Stimulated activated CD4-positive, alpha-beta T cell treated with anti-CD3 and anti-CD28 coated beads, Interleukin-1b, Interleukin-23, amount 100 ng/mL, for 24 hours (primary cell): ENCODE measurements around the gene DNM2.

Experiments
- DNase-seq, 4 experiments: peaks; one replicate each; pipeline ENCODE4 v3.0.0-alpha.2; 2020; ENCODE audit warnings: low read depth in 4 of 4, low spot score in 1 of 4

Gene DNM2

GRCh38 chr19:10769533-10770491 lies 51.9 kb downstream of the DNM2 start:
- DNase-seq, result no peak

GRCh38 chr19:10773969-10774368 lies 56.1 kb downstream of the DNM2 start:
- no peak for DNase-seq

GRCh38 chr19:10774893-10775292 lies 57.0 kb downstream of the DNM2 start:
- no peak for DNase-seq

GRCh38 chr19:10776900-10777650 lies 59.2 kb downstream of the DNM2 start:
- no peak for DNase-seq

- DNase-seq, result no peak
Observed at GRCh38 chr19:10780368-10780767, 62.5 kb downstream of the DNM2 start.

- no peak for DNase-seq
Observed at GRCh38 chr19:10782795-10783194, 64.9 kb downstream of the DNM2 start.

- no peak for DNase-seq
Observed at GRCh38 chr19:10784257-10784656, 66.4 kb downstream of the DNM2 start.

- DNase-seq, result no peak
Observed at GRCh38 chr19:10788146-10788545, 70.3 kb downstream of the DNM2 start.

- DNase-seq, result no peak
Observed at GRCh38 chr19:10789866-10790265, 72.0 kb downstream of the DNM2 start.

GRCh38 chr19:10796653-10797052 lies 78.8 kb downstream of the DNM2 start:
- DNase-seq, result no peak

GRCh38 chr19:10797078-10797477 lies 79.2 kb downstream of the DNM2 start:
- no peak for DNase-seq

- DNase-seq, result peak; percentile 47 to 76 (median 60)
Observed at GRCh38 chr19:10797541-10798256, 79.8 kb downstream of the DNM2 start.

GRCh38 chr19:10800488-10800887 lies 82.6 kb downstream of the DNM2 start:
- no peak for DNase-seq

GRCh38 chr19:10802479-10802878 lies 84.6 kb downstream of the DNM2 start:
- no peak for DNase-seq

GRCh38 chr19:10803252-10803651 lies 85.4 kb downstream of the DNM2 start:
- no peak for DNase-seq

- no peak for DNase-seq
Observed at GRCh38 chr19:10805065-10805757, 87.3 kb downstream of the DNM2 start.

- DNase-seq, result no peak
Observed at GRCh38 chr19:10805758-10806247, 87.9 kb downstream of the DNM2 start.

GRCh38 chr19:10808937-10809649 lies 91.2 kb downstream of the DNM2 start:
- DNase-seq, result no peak

GRCh38 chr19:10809651-10810285 lies 91.9 kb downstream of the DNM2 start:
- no peak for DNase-seq
